NCI-H524 treated with DMSO at 0.1 percent for 48 hours (cell line): ENCODE data around the gene TMEM63B.
"Not testable (repeated sequence)": the region's sequence is repeated elsewhere in the genome, so short reads cannot be mapped to it uniquely, and the experiment has no call there.

Experiments used
- DNase-seq: peaks from one replicate; lab custom pipeline; 2025; lab: John Stamatoyannopoulos, UW

TMEM63B gene

GRCh38 chr6:44171899-44172546, 44.7 kb downstream of the TMEM63B start:
- DNase-seq: no peak

GRCh38 chr6:44172731-44173500, 45.6 kb downstream of the TMEM63B start:
- no peak for DNase-seq

- DNase-seq: no peak
These were observed 48.9 kb downstream of the TMEM63B start for GRCh38 chr6:44176130-44176761.

GRCh38 chr6:44176762-44177509, 49.6 kb downstream of the TMEM63B start:
- DNase-seq: no peak

- DNase-seq: no peak
These were observed 50.5 kb downstream of the TMEM63B start for GRCh38 chr6:44177691-44178423.

GRCh38 chr6:44178424-44179071, 51.2 kb downstream of the TMEM63B start:
- DNase-seq: no peak

- DNase-seq: no peak
These were observed 51.8 kb downstream of the TMEM63B start for GRCh38 chr6:44179072-44179536.

GRCh38 chr6:44179648-44180047, 52.3 kb downstream of the TMEM63B start:
- DNase-seq: no peak

- DNase-seq: no peak
These were observed 53.1 kb downstream of the TMEM63B start for GRCh38 chr6:44180406-44180805.

- DNase-seq: no peak
These were observed 53.5 kb downstream of the TMEM63B start for GRCh38 chr6:44180886-44181285.

GRCh38 chr6:44181784-44182183, 54.4 kb downstream of the TMEM63B start:
- not testable (repeated sequence) for DNase-seq

GRCh38 chr6:44182911-44183390, 55.6 kb downstream of the TMEM63B start:
- DNase-seq: no peak

GRCh38 chr6:44183783-44184182, 56.4 kb downstream of the TMEM63B start:
- DNase-seq: no peak

GRCh38 chr6:44185356-44185755, 58.0 kb downstream of the TMEM63B start:
- DNase-seq: not testable (repeated sequence)

- DNase-seq: no peak
These were observed 58.7 kb downstream of the TMEM63B start for GRCh38 chr6:44185953-44186634.

- DNase-seq: no peak
These were observed 59.3 kb downstream of the TMEM63B start for GRCh38 chr6:44186635-44187025.

- DNase-seq: no peak
These were observed 61.5 kb downstream of the TMEM63B start for GRCh38 chr6:44188819-44189218.

- no peak for DNase-seq
These were observed 61.9 kb downstream of the TMEM63B start for GRCh38 chr6:44189257-44189656.

- no peak for DNase-seq
These were observed 63.4 kb downstream of the TMEM63B start for GRCh38 chr6:44190715-44191114.

- no peak for DNase-seq
These were observed 65.2 kb downstream of the TMEM63B start for GRCh38 chr6:44192428-44193041.
